ENCODE results near the gene ICA1.

- TF ChIP-seq CTCF (optimal IDR thresholded peaks at IDR 0.05 in 1 of 3, IDR thresholded peaks at IDR 0.05 in 1 of 3, conservative IDR thresholded peaks at IDR 0.05 in 1 of 3; ENCODE audit: extremely low read depth in 1 of 3, insufficient read depth in 2 of 3, low read length in 3 of 3) (no peak), EZH2 (IDR thresholded peaks at IDR 0.05; ENCODE audit: low read length) (no peak)
Observed at GRCh38 chr7:8305625-8306388, 43.8 kb upstream of the ICA1 start.

Measured in keratinocyte (primary cell).